ENCODE results near the gene ALMS1. TPM values are rescaled to one million over a fixed set of nuclear protein-coding genes. Genes with fewer than 3 reads are reported as not detected.
"Not testable (repeated sequence)": the region's sequence is repeated elsewhere in the genome, so short reads cannot be mapped to it uniquely, and the experiment has no call there.

ALMS1 gene
- polyA plus RNA-seq, 3 donors from 2014 or later = 1.5 to 6.4 (median 3.0) TPM

GRCh38 chr2:73566288-73566878 lies 180.7 kb downstream of the ALMS1 start:
- Mint-ChIP-seq H3K36me3 (peaks cover 10 to 21% (median 13%) of the 10 kb centered on the region in 3 donors), H3K27me3 (ENCODE audit: low read depth in 3 of 3) (peaks cover 0 to 2% (median 0%) of the 10 kb centered on the region in 3 donors), H3K27ac (no peak overlapping the region), H3K4me1 (no peaks in the 10 kb centered on the region), H3K4me3 (no peak overlapping the region), H3K9me3 (no peaks in the 10 kb centered on the region)
- no peak for DNase-seq

GRCh38 chr2:73575261-73575660 lies 189.6 kb downstream of the ALMS1 start:
- Mint-ChIP-seq H3K9me3 (peaks cover 0 to 8% (median 5%) of the 10 kb centered on the region in 6 donors), H3K36me3 (peaks cover 16 to 33% (median 27%) of the 10 kb centered on the region in 3 donors), H3K4me1 (no peaks in the 10 kb centered on the region), H3K27me3 (ENCODE audit: low read depth in 3 of 3) (no peaks in the 10 kb centered on the region), H3K27ac (no peak overlapping the region), H3K4me3 (no peak overlapping the region)
- DNase-seq = no peak

GRCh38 chr2:73582364-73582763 lies 196.7 kb downstream of the ALMS1 start:
- no peaks in the 10 kb centered on the region for H3K4me1 Mint-ChIP-seq
- no peak overlapping the region for H3K4me3 Mint-ChIP-seq
- no peaks in the 10 kb centered on the region for H3K27me3 Mint-ChIP-seq (ENCODE audit: low read depth in 3 of 3)
- H3K9me3 Mint-ChIP-seq = peaks cover 2 to 17% (median 11%) of the 10 kb centered on the region in 6 donors
- no peak overlapping the region for H3K27ac Mint-ChIP-seq
- H3K36me3 Mint-ChIP-seq = peaks cover 31 to 47% (median 46%) of the 10 kb centered on the region in 3 donors
- DNase-seq = no peak

- Mint-ChIP-seq H3K4me3 (no peak overlapping the region), H3K36me3 (peaks cover 4 to 38% (median 16%) of the 10 kb centered on the region in 3 donors), H3K4me1 (no peaks in the 10 kb centered on the region), H3K27ac (no peak overlapping the region), H3K9me3 (peaks cover 0 to 5% (median 0%) of the 10 kb centered on the region in 6 donors), H3K27me3 (ENCODE audit: low read depth in 3 of 3) (peaks cover 0 to 1% (median 0%) of the 10 kb centered on the region in 3 donors)
- DNase-seq = no peak
Measured at GRCh38 chr2:73588177-73588576, 202.5 kb downstream of the ALMS1 start.

GRCh38 chr2:73593680-73594079 lies 208.0 kb downstream of the ALMS1 start:
- Mint-ChIP-seq H3K9me3 (no peaks in the 10 kb centered on the region), H3K4me3 (no peak overlapping the region), H3K4me1 (no peaks in the 10 kb centered on the region), H3K27ac (no peak overlapping the region), H3K27me3 (ENCODE audit: low read depth in 3 of 3) (no peaks in the 10 kb centered on the region), H3K36me3 (peaks cover 6 to 31% (median 22%) of the 10 kb centered on the region in 3 donors)
- no peak for DNase-seq

GRCh38 chr2:73594251-73594650 lies 208.6 kb downstream of the ALMS1 start:
- H3K4me1 Mint-ChIP-seq = no peaks in the 10 kb centered on the region
- no peak overlapping the region for H3K27ac Mint-ChIP-seq
- H3K9me3 Mint-ChIP-seq = no peaks in the 10 kb centered on the region
- DNase-seq = no peak
- H3K4me3 Mint-ChIP-seq = no peak overlapping the region
- peaks cover 0 to 1% (median 0%) of the 10 kb centered on the region in 3 donors for H3K27me3 Mint-ChIP-seq (ENCODE audit: low read depth in 3 of 3)
- peaks cover 6 to 33% (median 22%) of the 10 kb centered on the region in 3 donors for H3K36me3 Mint-ChIP-seq

GRCh38 chr2:73601780-73602179 lies 216.1 kb downstream of the ALMS1 start:
- H3K27me3 Mint-ChIP-seq (ENCODE audit: low read depth in 3 of 3) = peaks cover 0 to 1% (median 0%) of the 10 kb centered on the region in 3 donors
- no peak overlapping the region for H3K4me3 Mint-ChIP-seq
- no peak for DNase-seq
- H3K27ac Mint-ChIP-seq = no peak overlapping the region
- H3K9me3 Mint-ChIP-seq = no peaks in the 10 kb centered on the region
- peaks cover 17 to 58% (median 17%) of the 10 kb centered on the region in 3 donors for H3K36me3 Mint-ChIP-seq
- H3K4me1 Mint-ChIP-seq = no peaks in the 10 kb centered on the region

- H3K4me3 Mint-ChIP-seq; H3K27ac Mint-ChIP-seq; H3K27me3 Mint-ChIP-seq (ENCODE audit: low read depth in 3 of 3); H3K4me1 Mint-ChIP-seq; H3K9me3 Mint-ChIP-seq; DNase-seq: not testable (repeated sequence)
- H3K36me3 Mint-ChIP-seq = peaks cover 20 to 60% (median 22%) of the 10 kb centered on the region in 3 donors
Measured at GRCh38 chr2:73603099-73603588, 217.5 kb downstream of the ALMS1 start.

- H3K36me3 Mint-ChIP-seq = peaks cover 23 to 59% (median 23%) of the 10 kb centered on the region in 3 donors
- H3K27ac Mint-ChIP-seq; H3K4me3 Mint-ChIP-seq; H3K4me1 Mint-ChIP-seq; H3K27me3 Mint-ChIP-seq (ENCODE audit: low read depth in 3 of 3); DNase-seq; H3K9me3 Mint-ChIP-seq: not testable (repeated sequence)
Measured at GRCh38 chr2:73604589-73604988, 219.0 kb downstream of the ALMS1 start.

- no peak overlapping the region for H3K4me3 Mint-ChIP-seq
- no peaks in the 10 kb centered on the region for H3K9me3 Mint-ChIP-seq
- H3K27me3 Mint-ChIP-seq (ENCODE audit: low read depth in 3 of 3) = peaks cover 0 to 3% (median 0%) of the 10 kb centered on the region in 3 donors
- DNase-seq = no peak
- peaks cover 6 to 20% (median 17%) of the 10 kb centered on the region in 3 donors for H3K36me3 Mint-ChIP-seq
- no peak overlapping the region for H3K27ac Mint-ChIP-seq
- H3K4me1 Mint-ChIP-seq = no peaks in the 10 kb centered on the region
Measured at GRCh38 chr2:73610111-73610510, 224.5 kb downstream of the ALMS1 start.

GRCh38 chr2:73611193-73611592 lies 225.6 kb downstream of the ALMS1 start:
- no peak overlapping the region for H3K4me3 Mint-ChIP-seq
- H3K9me3 Mint-ChIP-seq = no peaks in the 10 kb centered on the region
- H3K27me3 Mint-ChIP-seq (ENCODE audit: low read depth in 3 of 3) = peaks cover 0 to 3% (median 0%) of the 10 kb centered on the region in 3 donors
- H3K4me1 Mint-ChIP-seq = no peaks in the 10 kb centered on the region
- DNase-seq = no peak
- peaks cover 6 to 15% (median 14%) of the 10 kb centered on the region in 3 donors for H3K36me3 Mint-ChIP-seq
- no peak overlapping the region for H3K27ac Mint-ChIP-seq

- Mint-ChIP-seq H3K4me1 (no peaks in the 10 kb centered on the region), H3K4me3 (no peak overlapping the region), H3K27me3 (ENCODE audit: low read depth in 3 of 3) (peaks cover 0 to 3% (median 2%) of the 10 kb centered on the region in 3 donors), H3K27ac (no peak overlapping the region), H3K36me3 (peaks cover 6 to 9% (median 9%) of the 10 kb centered on the region in 3 donors), H3K9me3 (no peaks in the 10 kb centered on the region)
- DNase-seq = no peak
Measured at GRCh38 chr2:73611867-73612266, 226.2 kb downstream of the ALMS1 start.

- Mint-ChIP-seq H3K36me3 (no peaks in the 10 kb centered on the region), H3K4me3 (no peak overlapping the region), H3K27ac (no peak overlapping the region), H3K27me3 (ENCODE audit: low read depth in 3 of 3) (peaks cover 0 to 3% (median 2%) of the 10 kb centered on the region in 3 donors), H3K9me3 (no peaks in the 10 kb centered on the region), H3K4me1 (no peaks in the 10 kb centered on the region)
- no peak for DNase-seq
Measured at GRCh38 chr2:73614105-73614504, 228.5 kb downstream of the ALMS1 start.

GRCh38 chr2:73614997-73615396 lies 229.4 kb downstream of the ALMS1 start:
- Mint-ChIP-seq H3K27me3 (ENCODE audit: low read depth in 3 of 3) (peaks cover 0 to 3% (median 2%) of the 10 kb centered on the region in 3 donors), H3K36me3 (no peaks in the 10 kb centered on the region), H3K9me3 (no peaks in the 10 kb centered on the region), H3K27ac (no peak overlapping the region), H3K4me3 (no peak overlapping the region), H3K4me1 (no peaks in the 10 kb centered on the region)
- no peak for DNase-seq

- not testable (repeated sequence) for H3K36me3 Mint-ChIP-seq; H3K4me3 Mint-ChIP-seq; H3K27me3 Mint-ChIP-seq (ENCODE audit: low read depth in 3 of 3); H3K9me3 Mint-ChIP-seq; H3K27ac Mint-ChIP-seq; H3K4me1 Mint-ChIP-seq; DNase-seq
Measured at GRCh38 chr2:73619925-73620324, 234.3 kb downstream of the ALMS1 start.

Data from immature natural killer cell (primary cell).